SJSA1 (cell line): Measurements from ENCODE around the gene UBB. TPM values are rescaled to one million over a fixed set of nuclear protein-coding genes. Genes with fewer than 3 reads are reported as not detected.

Experiments
- DNase-seq, 2 experiments: peaks; one replicate each; pipeline ENCODE4 v3.0.0-alpha.2; 2015 to 2020; ENCODE audit warnings: low spot score in 2 of 2, low read depth in 1 of 2
- H3K27ac ChIP-seq: fragments of 250-450 bp; sonication (Bioruptor Pico); 2 replicates; pipeline ENCODE4 v1.5.1; 2020; ENCODE audit warnings: mild to moderate bottlenecking, moderate library complexity
- H3K27me3 ChIP-seq: fragments of 250-450 bp; sonication (Bioruptor Pico); replicated peaks from 2 replicates; pipeline ENCODE4 v1.5.1; 2020; ENCODE audit warnings: mild to moderate bottlenecking, moderate library complexity
- H3K36me3 ChIP-seq: fragments of 250-450 bp; sonication (Bioruptor Pico); 2 replicates; pipeline ENCODE4 v1.5.1; 2020; ENCODE audit warnings: mild to moderate bottlenecking
- H3K4me1 ChIP-seq: fragments of 250-450 bp; sonication (Bioruptor Pico); replicated peaks from 2 replicates; pipeline ENCODE4 v1.6.1; 2021; ENCODE audit warnings: mild to moderate bottlenecking
- H3K4me3 ChIP-seq: fragments of 250-450 bp; sonication (Bioruptor Pico); 2 replicates; pipeline ENCODE4 v1.5.1; 2020; ENCODE audit warnings: mild to moderate bottlenecking
- H3K9me3 ChIP-seq: fragments of 250-450 bp; sonication (Bioruptor Pico); replicated peaks from 2 replicates; pipeline ENCODE4 v1.5.1; 2020; ENCODE audit warnings: mild to moderate bottlenecking
- total RNA-seq: library from RNA; depleted of rRNA; stranded (reverse); fragments of >200 nt; shearing (Covaris generic); gene quantifications from 2 replicates; pipeline ENCODE4 v1.2.3, GENCODE V29; 2014

Gene UBB
- total RNA-seq, 1 experiment from 2014 or later: 1,919 TPM

- Histone ChIP-seq H3K27me3 (no peaks in the 10 kb centered on the region), H3K9me3 (no peaks in the 10 kb centered on the region), H3K27ac (no peak overlapping the region), H3K36me3 (no peaks in the 10 kb centered on the region), H3K4me3 (no peak overlapping the region), H3K4me1 (peaks cover 39% of the 10 kb centered on the region)
- no peak for DNase-seq
Observed at GRCh38 chr17:16417399-16417798, 36.5 kb downstream of the UBB start.

GRCh38 chr17:16417896-16418684 is 37.2 kb downstream of the UBB start:
- Histone ChIP-seq H3K4me3 (no peak overlapping the region), H3K27me3 (no peaks in the 10 kb centered on the region), H3K4me1 (peaks cover 39% of the 10 kb centered on the region), H3K36me3 (no peaks in the 10 kb centered on the region), H3K27ac (peak overlapping the region; percentile 94), H3K9me3 (no peaks in the 10 kb centered on the region)
- DNase-seq: peak; percentile 50 to 68

- Histone ChIP-seq H3K27ac (peak overlapping the region; percentile 94), H3K36me3 (no peaks in the 10 kb centered on the region), H3K4me3 (no peak overlapping the region), H3K4me1 (peaks cover 39% of the 10 kb centered on the region), H3K9me3 (no peaks in the 10 kb centered on the region), H3K27me3 (no peaks in the 10 kb centered on the region)
- DNase-seq: peak in 1 of 2 experiments; percentile 44
Observed at GRCh38 chr17:16418685-16419068, 37.8 kb downstream of the UBB start.

GRCh38 chr17:16419074-16419928 is 38.4 kb downstream of the UBB start:
- Histone ChIP-seq H3K4me3 (no peak overlapping the region), H3K27me3 (no peaks in the 10 kb centered on the region), H3K36me3 (no peaks in the 10 kb centered on the region), H3K4me1 (peaks cover 39% of the 10 kb centered on the region), H3K9me3 (no peaks in the 10 kb centered on the region), H3K27ac (peak overlapping the region; percentile 94)
- DNase-seq: peak; percentile 80 to 92

GRCh38 chr17:16419929-16420271 is 39.0 kb downstream of the UBB start:
- DNase-seq: peak; percentile 74 to 75
- H3K4me3 ChIP-seq: no peak overlapping the region

GRCh38 chr17:16422416-16422815 is 41.5 kb downstream of the UBB start:
- Histone ChIP-seq H3K4me3 (no peak overlapping the region), H3K27ac (no peak overlapping the region), H3K9me3 (no peaks in the 10 kb centered on the region), H3K36me3 (no peaks in the 10 kb centered on the region), H3K27me3 (no peaks in the 10 kb centered on the region), H3K4me1 (peaks cover 37% of the 10 kb centered on the region)
- no peak for DNase-seq

More at GRCh38 chr17:16419929-16420271, 39.0 kb downstream of the UBB start:
- no peaks in the 10 kb centered on the region for H3K27me3 ChIP-seq
- no peaks in the 10 kb centered on the region for H3K9me3 ChIP-seq
- H3K4me1 ChIP-seq: peaks cover 39% of the 10 kb centered on the region
- H3K27ac ChIP-seq: peak overlapping the region; percentile 94
- H3K36me3 ChIP-seq: no peaks in the 10 kb centered on the region

GRCh38 chr17:16423226-16423872 is 42.5 kb downstream of the UBB start:
- no peaks in the 10 kb centered on the region for H3K9me3 ChIP-seq
- peaks cover 27% of the 10 kb centered on the region for H3K4me1 ChIP-seq
- H3K27ac ChIP-seq: no peak overlapping the region
- DNase-seq: no peak
- H3K36me3 ChIP-seq: no peaks in the 10 kb centered on the region
- no peak overlapping the region for H3K4me3 ChIP-seq
- no peaks in the 10 kb centered on the region for H3K27me3 ChIP-seq

- no peaks in the 10 kb centered on the region for H3K9me3 ChIP-seq
- peaks cover 9% of the 10 kb centered on the region for H3K4me1 ChIP-seq
- no peaks in the 10 kb centered on the region for H3K36me3 ChIP-seq
- H3K27me3 ChIP-seq: no peaks in the 10 kb centered on the region
- no peak for DNase-seq
- H3K4me3 ChIP-seq: no peak overlapping the region
- H3K27ac ChIP-seq: no peak overlapping the region
Observed at GRCh38 chr17:16425202-16425601, 44.3 kb downstream of the UBB start.

GRCh38 chr17:16425698-16426659 is 45.1 kb downstream of the UBB start:
- Histone ChIP-seq H3K36me3 (no peaks in the 10 kb centered on the region), H3K27ac (no peak overlapping the region), H3K4me1 (peaks cover 1% of the 10 kb centered on the region), H3K9me3 (no peaks in the 10 kb centered on the region), H3K27me3 (no peaks in the 10 kb centered on the region), H3K4me3 (no peak overlapping the region)
- no peak for DNase-seq

GRCh38 chr17:16427020-16427419 is 46.1 kb downstream of the UBB start:
- no peak for DNase-seq
- H3K4me3 ChIP-seq: no peak overlapping the region
- no peaks in the 10 kb centered on the region for H3K36me3 ChIP-seq
- H3K9me3 ChIP-seq: no peaks in the 10 kb centered on the region
- H3K27ac ChIP-seq: no peak overlapping the region
- no peaks in the 10 kb centered on the region for H3K4me1 ChIP-seq
- no peaks in the 10 kb centered on the region for H3K27me3 ChIP-seq

GRCh38 chr17:16428098-16428882 is 47.4 kb downstream of the UBB start:
- no peak overlapping the region for H3K4me3 ChIP-seq
- H3K36me3 ChIP-seq: no peaks in the 10 kb centered on the region
- H3K27ac ChIP-seq: no peak overlapping the region
- H3K9me3 ChIP-seq: no peaks in the 10 kb centered on the region
- peak in 1 of 2 experiments; percentile 69 for DNase-seq
- no peaks in the 10 kb centered on the region for H3K4me1 ChIP-seq
- H3K27me3 ChIP-seq: no peaks in the 10 kb centered on the region

GRCh38 chr17:16429083-16429482 is 48.2 kb downstream of the UBB start:
- H3K9me3 ChIP-seq: no peaks in the 10 kb centered on the region
- no peak overlapping the region for H3K27ac ChIP-seq
- H3K4me3 ChIP-seq: no peak overlapping the region
- H3K4me1 ChIP-seq: no peaks in the 10 kb centered on the region
- no peaks in the 10 kb centered on the region for H3K27me3 ChIP-seq
- H3K36me3 ChIP-seq: no peaks in the 10 kb centered on the region
- DNase-seq: no peak
